HepG2 (cell line): ENCODE measurements around the gene PTPRE. TPM values are rescaled to one million over a fixed set of nuclear protein-coding genes. Genes with fewer than 3 reads are reported as not detected.

Source experiments
- ATAC-seq: fragments of 200-7000 bp; cut with Tn5 transposase; 3 replicates; pipeline ENCODE4 v1.9.1; 2020; ENCODE audit warnings: mild to moderate bottlenecking, moderate library complexity
- BruUV-seq: library from RNA; stranded (reverse); fragments of 400-500 nt; replicated peaks from 2 replicates; lab custom pipeline; 2021; lab: Mats Ljungman, UMichigan
- CTCF ChIA-PET: fragments of 300-600 bp; formaldehyde crosslinking; extraction: SDS; loops from one replicate; lab custom pipeline; 2021; ENCODE audit warnings: low total read pairs, inconsistent platforms, low intra/inter-chr PET ratio; lab: Yijun Ruan, JAX
- POLR2A ChIA-PET: fragments of 350-600 bp; sonication (Branson Sonifier 250); formaldehyde crosslinking; loops from one replicate; lab custom pipeline; 2020; ENCODE audit warnings: antibody characterized with exemption, inconsistent platforms; lab: Yijun Ruan, JAX
- DNase-seq: peaks from one replicate; pipeline ENCODE4 v3.0.0-alpha.2; 2015; ENCODE audit warnings: low spot score
- FAIRE-seq: peaks from 3 replicates; lab custom pipeline; 2011; peaks lifted over from hg19 to GRCh38; lab: Jason Lieb, UNC
- H2AFZ ChIP-seq: one replicate; pipeline ENCODE4 v1.6.1; 2011; ENCODE audit warnings: low read length, inconsistent platforms
- H3K27ac ChIP-seq: fragments of 300-600 bp; 3 replicates; pipeline ENCODE4 v1.8.0; 2011; ENCODE audit warnings: mixed run types, mild to moderate bottlenecking, mixed read lengths, low read length, inconsistent platforms; ENCODE audit not compliant: insufficient read depth; ENCODE audit errors: extremely low read length
- H3K27me3 ChIP-seq, 2 experiments: fragments of 200-600 bp in 1 of 2; 2 replicates in 1 of 2; 3 replicates in 1 of 2; pipeline versions ENCODE4 v1.6.0 to v1.8.0; 2011; ENCODE audit warnings: low read length in 2 of 2, mild to moderate bottlenecking in 2 of 2, moderate library complexity in 2 of 2, inconsistent platforms in 1 of 2; ENCODE audit not compliant: insufficient read depth in 2 of 2, control insufficient read depth in 1 of 2
- H3K36me3 ChIP-seq, 2 experiments: fragments of 200-600 bp in 1 of 2; replicated peaks in 1 of 2; 2 replicates in 1 of 2; 3 replicates in 1 of 2; pipeline versions ENCODE4 v1.5.1 to v1.8.0; 2011; ENCODE audit warnings: low read length in 2 of 2, inconsistent platforms in 1 of 2; ENCODE audit not compliant: insufficient read depth in 2 of 2, control insufficient read depth in 1 of 2
- H3K4me1 ChIP-seq: 2 replicates; pipeline ENCODE4 v1.5.1; 2012; ENCODE audit warnings: low read length, inconsistent platforms; ENCODE audit not compliant: insufficient read depth
- H3K4me2 ChIP-seq: 2 replicates; pipeline ENCODE4 v1.6.0; 2011; ENCODE audit warnings: low read depth, low read length, inconsistent platforms
- H3K4me3 ChIP-seq, 3 experiments: fragments of 200-600 bp in 1 of 3; sonication (generic), shearing (Covaris generic) in 1 of 3; replicated peaks in 1 of 3; 2 replicates each; pipeline ENCODE4 v1.5.1; 2011 to 2016; ENCODE audit warnings: low read length in 3 of 3, inconsistent platforms in 2 of 3, low read depth in 2 of 3, mild to moderate bottlenecking in 2 of 3, control low read depth in 1 of 3, mixed read lengths in 1 of 3; ENCODE audit not compliant: insufficient read depth in 1 of 3
- H3K79me2 ChIP-seq: one replicate; pipeline ENCODE4 v1.6.1; 2011; ENCODE audit warnings: low read length, inconsistent platforms; ENCODE audit not compliant: insufficient read depth
- H3K9ac ChIP-seq: 2 replicates; pipeline ENCODE4 v1.6.0; 2011; ENCODE audit warnings: mild to moderate bottlenecking, low read depth, low read length, inconsistent platforms; ENCODE audit not compliant: insufficient read depth
- H3K9me3 ChIP-seq: 2 replicates; pipeline ENCODE4 v1.5.1; 2012; ENCODE audit warnings: mild to moderate bottlenecking, low read length
- H4K20me1 ChIP-seq: 2 replicates; pipeline ENCODE4 v1.6.0; 2011; ENCODE audit warnings: inconsistent platforms, mild to moderate bottlenecking, low read length, moderate library complexity; ENCODE audit not compliant: insufficient read depth
- BCL6 ChIP-seq: IDR thresholded peaks from 2 replicates; pipeline ENCODE4 v1.6.1; 2016; ENCODE audit warnings: missing genetic modification reagents, missing compliant biosample characterization
- SIN3B ChIP-seq: fragments of 150-350 bp; IDR thresholded peaks from 2 replicates; pipeline ENCODE4 v1.6.1; 2014; ENCODE audit warnings: low read length
- XBP1 ChIP-seq: sonication (generic); formaldehyde crosslinking; IDR thresholded peaks from 2 replicates; pipeline ENCODE4 v1.5.0; 2020; ENCODE audit warnings: missing genetic modification reagents
- ZFP36L1 ChIP-seq: sonication (generic); formaldehyde crosslinking; IDR thresholded peaks from 2 replicates; pipeline ENCODE4 v1.8.0; 2022; ENCODE audit warnings: mild to moderate bottlenecking, missing genetic modification reagents, moderate library complexity
- ZNF678 ChIP-seq: sonication (generic); formaldehyde crosslinking; IDR thresholded peaks from 2 replicates; pipeline ENCODE4 v1.4.0; 2020; ENCODE audit warnings: mild to moderate bottlenecking, missing genetic modification reagents
- ZNF713 ChIP-seq: sonication (generic); formaldehyde crosslinking; IDR thresholded peaks from 2 replicates; pipeline ENCODE4 v1.4.0; 2020; ENCODE audit warnings: mild to moderate bottlenecking, missing genetic modification reagents
- whole genome bisulfite sequencing: methylation state at CpG from one replicate; pipeline ENCODE4 v1.1.6; 2017; ENCODE audit warnings: low lambda C conversion rate; 5-methylcytosine and 5-hydroxymethylcytosine counted together
- in situ Hi-C: cut with HindIII; loops from 2 replicates; pipeline ENCODE4 v1.10.0; 2017; ENCODE audit warnings: low pct_unique_long_range_greater_than_20kb; ENCODE audit not compliant: extremely low pct_ligation_motif_present
- intact Hi-C: fragments of 100-400 bp; cut with micrococcal nuclease; formaldehyde crosslinking; loops from one replicate; pipeline ENCODE4 v1.10.0; 2022; ENCODE audit not compliant: unreplicated experiment
- polyA plus RNA-seq, 8 experiments: library from polyadenylated mRNA; depleted of rRNA in 3 of 8; stranded (reverse) in 7 of 8; unstranded in 1 of 8; fragments of >200 nt; fragmentation: Illumina TruSeq in 4 of 8; extraction: Trizol in 4 of 8; gene quantifications; 2 replicates each; pipeline versions ENCODE4 v1.2.1 to v1.2.3, GENCODE V29; 2011 to 2016; ENCODE audit warnings: low read depth in 4 of 8, missing spikeins in 1 of 8, mixed read lengths in 1 of 8; ENCODE audit not compliant: insufficient read depth in 1 of 8
- total RNA-seq, 5 experiments: library from RNA; depleted of rRNA; stranded (reverse); fragments of >200 nt; fragmentation: Illumina TruSeq; extraction: Trizol; gene quantifications; 2 replicates each; pipeline ENCODE4 v1.2.3, GENCODE V29; 2016; ENCODE audit warnings: low read depth in 1 of 5
- TF ChIP-seq, protein P1 (sequence below): sonication (generic); formaldehyde crosslinking; IDR thresholded peaks from 2 replicates; pipeline ENCODE4 v1.5.0; 2020; ENCODE audit warnings: missing genetic modification reagents
- TF ChIP-seq, protein P2 (sequence below): sonication (generic); formaldehyde crosslinking; IDR thresholded peaks from 2 replicates; pipeline ENCODE4 v1.4.0; 2020; ENCODE audit warnings: mild to moderate bottlenecking, missing genetic modification reagents, borderline replicate concordance
- TF ChIP-seq, protein P3 (sequence below): sonication (generic); formaldehyde crosslinking; IDR thresholded peaks from 2 replicates; pipeline ENCODE4 v1.4.0; 2020; ENCODE audit warnings: missing genetic modification reagents

Gene PTPRE
- total and polyA plus RNA-seq, 2 of the 13 experiments (the other 11 are each of a cell fraction or from before 2014, with no cell fraction given): 0.01 to 0.02 TPM

- TF ChIP-seq ZNF713 (CRISPR knock-in tag): no peak
- TF ChIP-seq, protein P1, sequence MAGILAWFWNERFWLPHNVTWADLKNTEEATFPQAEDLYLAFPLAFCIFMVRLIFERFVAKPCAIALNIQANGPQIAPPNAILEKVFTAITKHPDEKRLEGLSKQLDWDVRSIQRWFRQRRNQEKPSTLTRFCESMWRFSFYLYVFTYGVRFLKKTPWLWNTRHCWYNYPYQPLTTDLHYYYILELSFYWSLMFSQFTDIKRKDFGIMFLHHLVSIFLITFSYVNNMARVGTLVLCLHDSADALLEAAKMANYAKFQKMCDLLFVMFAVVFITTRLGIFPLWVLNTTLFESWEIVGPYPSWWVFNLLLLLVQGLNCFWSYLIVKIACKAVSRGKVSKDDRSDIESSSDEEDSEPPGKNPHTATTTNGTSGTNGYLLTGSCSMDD (CRISPR knock-in tag): no peak
- TF ChIP-seq, protein P2, sequence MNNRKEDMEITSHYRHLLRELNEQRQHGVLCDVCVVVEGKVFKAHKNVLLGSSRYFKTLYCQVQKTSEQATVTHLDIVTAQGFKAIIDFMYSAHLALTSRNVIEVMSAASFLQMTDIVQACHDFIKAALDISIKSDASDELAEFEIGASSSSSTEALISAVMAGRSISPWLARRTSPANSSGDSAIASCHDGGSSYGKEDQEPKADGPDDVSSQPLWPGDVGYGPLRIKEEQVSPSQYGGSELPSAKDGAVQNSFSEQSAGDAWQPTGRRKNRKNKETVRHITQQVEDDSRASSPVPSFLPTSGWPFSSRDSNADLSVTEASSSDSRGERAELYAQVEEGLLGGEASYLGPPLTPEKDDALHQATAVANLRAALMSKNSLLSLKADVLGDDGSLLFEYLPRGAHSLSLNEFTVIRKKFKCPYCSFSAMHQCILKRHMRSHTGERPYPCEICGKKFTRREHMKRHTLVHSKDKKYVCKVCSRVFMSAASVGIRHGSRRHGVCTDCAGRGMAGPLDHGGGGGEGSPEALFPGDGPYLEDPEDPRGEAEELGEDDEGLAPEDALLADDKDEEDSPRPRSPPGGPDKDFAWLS (CRISPR knock-in tag): no peak
- TF ChIP-seq BCL6 (CRISPR knock-in tag): no peak
- TF ChIP-seq ZNF678 (CRISPR knock-in tag): no peak
- TF ChIP-seq, protein P3, sequence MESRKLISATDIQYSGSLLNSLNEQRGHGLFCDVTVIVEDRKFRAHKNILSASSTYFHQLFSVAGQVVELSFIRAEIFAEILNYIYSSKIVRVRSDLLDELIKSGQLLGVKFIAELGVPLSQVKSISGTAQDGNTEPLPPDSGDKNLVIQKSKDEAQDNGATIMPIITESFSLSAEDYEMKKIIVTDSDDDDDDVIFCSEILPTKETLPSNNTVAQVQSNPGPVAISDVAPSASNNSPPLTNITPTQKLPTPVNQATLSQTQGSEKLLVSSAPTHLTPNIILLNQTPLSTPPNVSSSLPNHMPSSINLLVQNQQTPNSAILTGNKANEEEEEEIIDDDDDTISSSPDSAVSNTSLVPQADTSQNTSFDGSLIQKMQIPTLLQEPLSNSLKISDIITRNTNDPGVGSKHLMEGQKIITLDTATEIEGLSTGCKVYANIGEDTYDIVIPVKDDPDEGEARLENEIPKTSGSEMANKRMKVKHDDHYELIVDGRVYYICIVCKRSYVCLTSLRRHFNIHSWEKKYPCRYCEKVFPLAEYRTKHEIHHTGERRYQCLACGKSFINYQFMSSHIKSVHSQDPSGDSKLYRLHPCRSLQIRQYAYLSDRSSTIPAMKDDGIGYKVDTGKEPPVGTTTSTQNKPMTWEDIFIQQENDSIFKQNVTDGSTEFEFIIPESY (CRISPR knock-in tag): no peak
- no peak for TF ChIP-seq ZFP36L1 (CRISPR knock-in tag)
- no peak for TF ChIP-seq SIN3B
- TF ChIP-seq XBP1: no peak
- Histone ChIP-seq H3K4me3 (no peak overlapping the region), H3K79me2 (no peaks in the 10 kb centered on the region), H3K9ac (no peak overlapping the region), H3K27ac (no peak overlapping the region), H3K36me3 (no peaks in the 10 kb centered on the region), H3K4me1 (no peaks in the 10 kb centered on the region), H4K20me1 (no peaks in the 10 kb centered on the region), H3K4me2 (no peak overlapping the region), H3K27me3 (peaks cover 1 to 34% of the 10 kb centered on the region in 2 experiments; a peak in 4 of 5 replicates), H2AFZ (no peak overlapping the region), H3K9me3 (peaks cover 12% of the 10 kb centered on the region)
- CTCF ChIA-PET: no interaction called here
- no TSS peak for BruUV-seq
- ATAC-seq (no peak), DNase-seq (no peak), FAIRE-seq (no peak)
- WGBS: 1% methylated on average over 7 of the region's 7 CpGs
- in situ Hi-C loops (no loop called here), intact Hi-C loops (no loop called here)
- POLR2A ChIA-PET: no interaction called here
Observed at GRCh38 chr10:127976286-127976685, 69.4 kb downstream of the PTPRE start.
